ENCODE data around the gene CLEC3B. TPM values are rescaled to one million over a fixed set of nuclear protein-coding genes. Genes with fewer than 3 reads are reported as not detected.
A peak's percentile ranks its signal among the peaks of the same experiment; 100 is the strongest.

The CLEC3B gene
- polyA plus RNA-seq, 3 donors = 14.3 to 202 (median 97.2) TPM

DNA sequence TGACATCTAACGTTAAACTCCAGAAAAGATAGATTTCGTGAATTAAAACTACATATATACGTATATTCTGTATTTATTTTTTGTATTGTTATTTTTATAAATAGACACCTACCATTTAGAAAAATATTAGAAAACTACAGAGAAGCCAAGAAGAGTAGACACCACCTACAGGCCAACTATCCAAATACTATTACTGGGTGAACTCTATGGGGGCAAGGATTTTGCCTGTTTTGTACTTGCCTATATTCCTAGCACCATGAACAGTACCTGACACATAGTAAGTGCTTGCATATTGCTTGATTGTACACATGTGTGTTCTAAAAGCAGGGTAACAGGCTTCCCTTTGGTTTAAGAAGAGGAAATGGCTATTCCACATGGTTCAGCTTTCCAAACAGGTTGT lies 24.4 kb upstream of the CLEC3B start:
- WGBS, 3 donors = 95 to 97% (median 96%) methylated on average over 3 of the region's 3 CpGs
- H3K27ac ChIP-seq (ENCODE audit: low read depth, low read length) = no peak overlapping the region

DNA sequence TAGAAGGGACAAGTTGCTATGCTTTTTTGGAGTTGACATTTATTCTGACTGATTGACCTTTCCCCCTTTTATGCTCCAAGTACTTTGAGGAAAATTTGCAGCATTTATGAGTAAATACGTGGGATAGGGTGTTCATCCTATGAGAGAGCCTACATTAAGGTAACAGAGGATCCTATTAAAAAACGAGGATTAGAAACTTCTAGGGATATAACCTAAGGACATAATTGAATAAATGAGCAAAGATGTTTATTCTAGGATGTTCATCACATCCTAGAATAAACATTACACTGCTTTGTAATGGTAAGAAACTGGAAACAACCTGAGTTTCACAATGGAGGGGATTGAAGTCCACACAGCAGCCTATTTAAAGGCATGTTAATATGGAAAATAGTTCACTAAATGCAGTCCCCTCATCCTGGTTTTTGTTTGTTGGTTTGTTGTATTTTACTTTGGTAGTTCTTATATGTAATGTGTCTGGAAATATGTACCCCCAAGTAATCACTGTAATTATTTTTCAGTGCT lies 23.9 kb upstream of the CLEC3B start:
- H3K27ac ChIP-seq (ENCODE audit: low read depth, low read length) = no peak overlapping the region

DNA sequence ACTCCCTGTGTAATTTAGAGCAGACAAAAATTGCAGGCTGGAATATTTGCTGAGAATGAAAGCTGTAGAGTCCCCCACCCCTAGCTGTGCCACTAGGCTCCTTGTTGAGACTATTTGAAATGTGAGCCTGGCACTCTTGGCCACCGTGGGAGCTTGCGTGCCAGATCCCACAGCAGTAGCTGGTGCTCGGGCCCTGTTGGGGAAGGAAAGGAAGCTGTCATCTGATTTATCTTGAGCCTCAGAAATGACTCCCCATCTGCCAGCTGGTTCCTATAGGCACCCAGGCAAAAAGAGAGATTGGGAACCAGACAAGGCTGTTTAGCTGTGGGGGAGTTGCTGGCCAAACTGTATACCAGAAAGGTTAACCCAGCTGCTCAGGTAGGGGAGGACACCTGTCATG lies 23.4 kb upstream of the CLEC3B start:
- 68 to 88% (median 76%) methylated on average over 3 of the region's 3 CpGs for WGBS, 3 donors
- H3K27ac ChIP-seq (ENCODE audit: low read depth, low read length) = no peak overlapping the region

More for the DNA sequence above, 23.9 kb upstream of the CLEC3B start:
- WGBS, 3 donors = 72 to 79% (median 76%) methylated on average over 2 of the region's 2 CpGs

DNA sequence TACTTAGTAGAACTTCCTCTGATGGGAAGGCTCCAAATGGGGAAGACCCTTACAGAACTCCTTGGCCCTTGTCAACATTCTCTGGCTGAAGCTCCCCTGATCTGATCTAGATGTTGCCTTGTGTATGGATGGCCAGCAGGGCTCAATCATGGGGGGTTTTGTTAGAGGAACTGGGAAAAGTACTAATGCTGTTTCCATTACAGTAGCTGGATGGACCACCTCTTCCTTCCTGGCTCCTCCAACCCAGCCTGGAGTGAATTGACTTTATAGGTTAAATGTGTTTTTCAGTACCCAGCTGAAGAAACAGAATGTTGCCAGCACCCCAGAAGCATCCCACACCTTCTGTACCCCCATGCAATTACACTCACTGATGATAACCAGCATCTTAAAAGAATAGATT lies 22.7 kb upstream of the CLEC3B start:
- H3K27ac ChIP-seq (ENCODE audit: low read depth, low read length) = no peak overlapping the region

DNA sequence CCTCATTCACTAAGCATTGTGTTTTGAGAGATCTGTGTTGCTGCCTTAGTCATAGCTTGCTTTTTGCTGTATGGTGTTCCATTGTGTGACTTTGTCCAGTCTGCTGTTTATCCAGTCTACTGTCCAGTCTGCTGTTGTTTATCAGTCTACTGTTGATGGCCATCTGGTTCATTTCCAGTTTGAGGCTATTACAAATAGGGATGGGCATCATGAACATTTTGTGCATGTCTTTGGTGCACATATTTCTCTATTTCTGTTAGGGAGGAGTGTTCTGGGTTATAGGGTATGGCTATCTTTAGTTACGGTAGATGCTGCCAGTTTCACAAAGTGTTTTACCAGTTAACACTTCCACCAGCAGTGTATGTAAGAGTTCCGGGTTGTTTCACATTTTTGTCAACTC lies 22.2 kb upstream of the CLEC3B start:
- H3K27ac ChIP-seq (ENCODE audit: low read depth, low read length) = no peak overlapping the region
- WGBS, 3 donors = 76 to 84% (median 82%) methylated on average over 2 of the region's 2 CpGs

DNA sequence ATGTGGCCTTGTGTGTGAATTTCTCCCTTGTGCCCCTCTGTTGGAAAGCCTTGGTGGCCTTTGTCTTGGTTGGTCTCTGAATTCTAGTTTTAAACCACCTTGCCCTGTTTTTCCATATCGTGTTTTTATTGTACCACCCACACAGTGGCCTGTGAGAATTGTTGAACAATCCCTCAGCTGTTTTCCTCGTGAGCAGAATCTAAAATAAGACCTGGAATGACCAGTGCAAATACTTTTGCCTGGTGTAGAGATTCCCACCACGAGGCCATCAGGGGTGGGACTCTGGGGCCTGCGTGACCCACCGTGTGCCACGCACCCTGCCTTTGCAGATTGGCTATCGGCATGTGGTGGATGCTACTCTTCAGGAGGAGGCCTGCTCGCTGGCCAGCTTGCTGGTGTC lies 19.0 kb upstream of the CLEC3B start:
- 90 to 95% (median 91%) methylated on average over 8 of the region's 8 CpGs for WGBS, 3 donors
- H3K27ac ChIP-seq (ENCODE audit: low read depth, low read length) = no peak overlapping the region

DNA sequence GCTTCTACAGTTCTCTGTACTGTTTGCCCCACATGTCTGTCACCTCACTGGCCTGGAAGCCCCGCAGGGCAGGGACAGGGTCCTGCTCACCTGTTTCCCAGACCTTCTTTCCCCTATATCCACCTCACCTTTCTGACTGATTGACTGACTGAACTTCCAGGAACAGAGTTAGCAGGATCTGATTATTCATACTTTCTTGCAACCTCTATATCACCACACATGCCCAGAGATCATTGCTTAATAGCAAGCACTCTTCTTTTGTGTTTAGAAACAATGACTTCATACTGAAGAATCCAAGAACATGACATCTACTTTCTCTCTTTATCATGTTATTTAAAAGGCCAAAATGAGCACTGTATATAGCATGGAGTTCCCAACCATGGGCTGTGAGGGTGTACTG lies 18.0 kb upstream of the CLEC3B start:
- 97 to 100% (median 100%) methylated on average over 1 of the region's 1 CpG for WGBS, 3 donors

DNA sequence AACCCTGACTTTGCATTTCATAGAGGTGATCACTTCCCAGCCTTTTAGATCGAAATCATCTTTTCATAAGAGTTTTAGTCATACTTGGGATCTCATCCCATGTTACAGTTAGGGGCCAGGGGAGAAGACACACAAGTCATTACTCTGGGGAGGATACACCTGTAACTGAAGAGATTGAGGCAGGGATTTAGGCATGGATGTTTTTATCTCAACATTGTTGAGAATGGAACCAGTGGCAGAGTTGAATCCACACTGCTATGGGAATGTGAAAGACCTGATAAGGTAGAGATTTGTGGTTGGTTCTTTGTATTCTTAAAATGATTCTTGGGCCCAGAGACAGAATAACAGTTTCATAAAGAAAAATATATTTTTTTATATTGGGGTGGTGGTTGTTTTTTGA lies 16.2 kb upstream of the CLEC3B start:
- no peak overlapping the region for H3K27ac ChIP-seq (ENCODE audit: low read depth, low read length)
- WGBS, 3 donors = 90 to 100% (median 92%) methylated on average over 1 of the region's 1 CpG

More for the DNA sequence above, 18.0 kb upstream of the CLEC3B start:
- H3K27ac ChIP-seq (ENCODE audit: low read depth, low read length) = no peak overlapping the region

DNA sequence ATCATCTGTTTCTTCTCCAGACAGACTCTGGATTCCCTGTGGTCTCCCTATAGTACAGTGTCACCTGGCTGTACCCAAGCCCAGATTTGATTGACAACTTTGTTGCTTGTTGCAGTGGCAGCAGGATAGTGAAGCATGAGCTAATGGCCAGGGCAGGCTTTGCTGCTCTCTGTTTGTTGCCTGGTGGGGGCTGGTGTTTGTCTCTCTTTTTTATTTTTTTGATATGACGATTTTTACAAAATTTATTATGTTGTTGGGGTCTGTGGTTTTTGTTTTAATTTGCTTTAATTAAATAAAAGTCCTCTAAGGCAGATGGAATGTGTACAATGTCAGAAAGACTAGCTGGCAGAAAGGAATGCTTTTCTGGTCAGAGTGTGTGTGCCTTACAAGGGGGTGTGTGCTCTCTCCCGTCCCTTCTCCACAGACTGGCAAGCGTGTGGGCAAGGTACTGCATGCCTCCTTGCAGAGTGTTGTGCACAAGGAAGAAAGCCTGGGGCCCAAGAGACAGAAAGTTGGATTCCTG lies 15.2 kb upstream of the CLEC3B start:
- WGBS, 3 donors = 64 to 73% (median 67%) methylated on average over 3 of the region's 3 CpGs
- H3K27ac ChIP-seq (ENCODE audit: low read depth, low read length) = no peak overlapping the region

DNA sequence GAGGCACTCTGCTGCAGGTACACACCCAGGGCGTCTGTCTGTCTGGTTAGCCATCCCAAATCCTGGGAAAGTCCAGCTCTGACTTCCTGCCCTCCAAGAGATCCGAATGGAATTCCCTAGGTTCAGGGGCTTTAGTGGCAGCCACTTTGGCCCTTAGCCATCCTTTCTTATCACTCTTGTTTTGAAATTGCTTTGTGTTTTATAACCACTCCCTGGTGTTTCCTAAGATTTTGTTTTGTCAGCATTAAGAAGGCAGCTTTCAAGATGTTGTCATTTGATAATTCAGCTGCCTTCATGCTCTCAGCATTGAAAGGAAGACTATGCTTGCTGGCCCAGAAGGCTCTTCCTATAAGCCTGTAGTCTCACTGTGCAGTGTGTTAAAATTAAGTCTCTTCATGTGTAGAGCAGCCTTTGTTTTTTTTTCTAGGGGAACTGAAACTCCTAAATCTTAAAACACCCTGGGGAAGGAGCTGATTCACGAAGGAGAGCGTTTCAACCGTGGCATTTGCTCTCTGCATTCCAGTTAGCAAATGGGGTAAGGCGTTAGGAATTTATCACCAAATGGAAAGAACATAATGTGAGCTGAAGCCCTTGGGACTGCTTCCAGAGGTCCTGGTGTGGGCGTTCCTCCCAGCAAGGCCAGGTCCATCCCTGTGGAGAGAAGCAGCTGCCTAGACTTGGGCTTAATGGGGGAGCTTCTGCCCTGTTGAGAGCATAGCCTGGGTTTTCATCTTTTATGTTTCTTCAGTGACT lies 14.2 kb upstream of the CLEC3B start:
- 15 to 70% (median 18%) methylated on average over 7 of the region's 7 CpGs for WGBS, 3 donors

DNA sequence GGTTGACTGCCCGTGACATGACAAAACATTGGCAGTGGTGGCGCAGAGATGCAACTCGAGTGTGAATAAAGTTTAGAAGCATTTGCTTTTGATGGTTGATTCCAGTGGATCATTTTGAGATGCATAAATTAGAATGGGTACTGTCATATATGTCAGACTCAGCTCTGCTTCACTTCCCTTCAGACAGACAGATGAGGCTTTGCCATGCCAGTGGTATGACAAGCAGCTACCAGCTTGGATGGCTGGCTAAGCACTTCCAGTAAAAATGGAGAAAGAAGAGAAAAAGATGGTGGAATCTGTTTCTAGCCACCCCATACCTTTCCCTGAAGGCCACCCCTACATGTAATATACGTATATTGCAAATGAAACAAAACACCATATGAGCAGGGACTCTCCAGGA lies 13.5 kb upstream of the CLEC3B start:
- 82 to 96% (median 88%) methylated on average over 4 of the region's 4 CpGs for WGBS, 3 donors
- H3K27ac ChIP-seq (ENCODE audit: low read depth, low read length) = peak overlapping the region; percentile 5

More for the DNA sequence above, 14.2 kb upstream of the CLEC3B start:
- H3K27ac ChIP-seq (ENCODE audit: low read depth, low read length) = no peak overlapping the region

DNA sequence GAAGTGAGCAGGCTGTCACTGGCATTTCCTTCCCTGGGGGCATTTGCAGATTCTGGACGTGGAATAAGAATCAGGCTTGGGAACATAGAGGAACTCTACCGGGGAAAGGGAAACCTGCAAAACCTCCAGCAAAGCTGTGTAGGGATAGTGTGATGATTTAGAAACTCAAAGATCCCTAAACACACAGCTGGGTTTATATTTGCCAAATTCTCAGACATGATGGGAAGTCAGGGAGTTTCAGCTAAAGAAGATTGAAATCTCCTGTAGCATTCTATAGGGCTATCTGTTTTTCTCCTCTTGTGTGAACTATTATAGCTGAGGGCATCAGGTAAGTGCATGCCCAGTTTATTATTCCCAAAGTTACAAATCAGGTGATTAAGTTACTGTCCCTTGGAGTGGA lies 9.2 kb upstream of the CLEC3B start:
- H3K27ac ChIP-seq (ENCODE audit: low read depth, low read length) = no peak overlapping the region
- WGBS, 3 donors = 52 to 81% (median 60%) methylated on average over 2 of the region's 2 CpGs

DNA sequence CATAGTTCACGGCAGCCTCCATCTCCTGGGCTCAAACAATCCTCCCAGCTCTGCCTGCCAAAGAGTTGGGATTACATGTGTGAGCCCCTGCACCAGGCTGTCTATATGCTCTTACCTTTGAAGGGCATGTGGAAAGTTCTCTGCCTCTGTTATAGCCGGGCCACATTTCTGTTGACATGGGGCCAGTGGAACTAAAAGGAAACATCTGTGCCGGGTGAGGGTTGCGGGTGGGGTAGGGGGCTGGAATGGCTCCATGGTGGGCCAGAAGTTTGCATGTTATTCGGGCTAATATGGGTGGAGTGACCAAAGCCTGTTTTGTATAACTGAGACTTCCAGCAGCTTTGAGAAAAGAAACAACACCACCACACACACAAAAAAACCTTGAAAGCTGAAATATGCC lies 8.3 kb upstream of the CLEC3B start:
- 29 to 76% (median 30%) methylated on average over 5 of the region's 5 CpGs for WGBS, 3 donors
- H3K27ac ChIP-seq (ENCODE audit: low read depth, low read length) = no peak overlapping the region

DNA sequence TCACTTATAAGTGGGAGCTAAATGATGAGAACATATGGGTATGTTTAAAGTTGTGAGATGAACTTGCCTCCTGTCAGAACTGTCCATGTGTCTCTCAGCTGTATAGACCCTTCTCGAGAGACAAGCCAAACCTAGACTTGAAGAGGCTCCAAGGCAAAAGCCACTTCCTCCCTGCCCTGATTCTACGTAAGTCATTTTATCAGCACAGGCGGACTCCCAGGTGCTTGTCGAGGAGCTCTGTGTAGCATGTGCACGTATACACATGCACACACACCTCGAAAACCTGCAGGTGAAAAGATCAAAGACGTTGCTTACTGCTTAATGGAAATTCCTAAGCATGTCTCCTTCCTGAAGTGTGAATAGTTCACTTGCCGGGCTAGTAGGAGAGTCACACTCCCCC lies 5.6 kb upstream of the CLEC3B start:
- 68 to 72% (median 72%) methylated on average over 8 of the region's 8 CpGs for WGBS, 3 donors
- H3K27ac ChIP-seq (ENCODE audit: low read depth, low read length) = no peak overlapping the region

DNA sequence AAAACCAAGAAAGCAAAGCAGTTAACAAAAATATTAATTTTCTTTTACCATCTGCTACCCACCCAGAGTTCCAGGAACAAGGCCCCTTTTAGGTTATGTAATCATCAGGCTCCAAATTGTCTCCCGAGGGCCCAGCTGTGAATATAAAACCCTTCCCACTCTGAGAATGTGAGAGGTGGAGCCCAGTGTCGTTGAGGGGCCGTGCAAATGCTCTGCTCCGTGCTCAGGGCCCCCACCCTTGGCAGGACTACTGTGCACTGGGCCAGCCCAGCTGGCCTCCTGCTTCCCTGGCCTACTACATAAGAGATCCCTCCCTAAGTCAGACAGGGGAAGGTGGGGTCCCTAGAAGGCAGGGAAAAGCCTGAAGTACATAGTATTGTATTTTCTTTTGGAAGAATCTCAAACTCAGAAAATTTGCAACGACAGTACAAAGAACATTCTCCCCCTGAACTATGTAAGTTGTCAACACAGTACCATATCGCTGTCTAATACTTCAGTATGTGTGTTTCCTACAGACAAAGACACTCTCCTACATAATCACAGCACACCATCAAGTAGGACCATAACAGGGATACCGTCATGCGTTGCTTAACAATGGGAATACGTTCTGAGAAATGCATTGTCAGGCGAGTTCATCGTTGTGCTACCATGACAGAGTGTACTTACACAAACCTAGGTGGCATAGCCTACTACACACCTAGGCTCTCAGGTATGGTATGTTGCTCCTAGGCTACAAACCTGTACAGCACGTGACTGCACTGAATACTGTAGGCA lies 4.4 kb upstream of the CLEC3B start:
- WGBS, 3 donors = 53 to 64% (median 63%) methylated on average over 12 of the region's 12 CpGs
- no peak overlapping the region for H3K27ac ChIP-seq (ENCODE audit: low read depth, low read length)

DNA sequence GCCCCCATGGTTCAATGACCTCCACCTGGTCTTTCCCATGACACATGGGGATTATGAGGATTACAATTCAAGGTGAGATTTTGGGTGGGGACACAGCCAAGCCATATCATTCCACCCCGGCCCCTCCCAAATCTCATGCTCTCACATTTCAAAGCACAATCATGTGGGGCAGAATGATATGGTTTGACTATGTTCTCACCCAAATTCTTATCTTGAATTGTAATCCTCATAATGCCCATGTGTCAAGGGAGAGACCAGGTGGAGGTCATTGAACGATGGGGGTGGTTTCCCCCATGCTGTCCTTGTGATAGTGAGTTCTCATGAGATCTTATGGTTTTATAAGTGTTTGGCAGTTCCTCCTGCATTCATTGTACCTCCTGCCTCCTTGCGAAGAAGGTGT lies 2.4 kb upstream of the CLEC3B start:
- H3K27ac ChIP-seq (ENCODE audit: low read depth, low read length) = no peak overlapping the region
- WGBS, 3 donors = 57 to 75% (median 73%) methylated on average over 3 of the region's 3 CpGs

DNA sequence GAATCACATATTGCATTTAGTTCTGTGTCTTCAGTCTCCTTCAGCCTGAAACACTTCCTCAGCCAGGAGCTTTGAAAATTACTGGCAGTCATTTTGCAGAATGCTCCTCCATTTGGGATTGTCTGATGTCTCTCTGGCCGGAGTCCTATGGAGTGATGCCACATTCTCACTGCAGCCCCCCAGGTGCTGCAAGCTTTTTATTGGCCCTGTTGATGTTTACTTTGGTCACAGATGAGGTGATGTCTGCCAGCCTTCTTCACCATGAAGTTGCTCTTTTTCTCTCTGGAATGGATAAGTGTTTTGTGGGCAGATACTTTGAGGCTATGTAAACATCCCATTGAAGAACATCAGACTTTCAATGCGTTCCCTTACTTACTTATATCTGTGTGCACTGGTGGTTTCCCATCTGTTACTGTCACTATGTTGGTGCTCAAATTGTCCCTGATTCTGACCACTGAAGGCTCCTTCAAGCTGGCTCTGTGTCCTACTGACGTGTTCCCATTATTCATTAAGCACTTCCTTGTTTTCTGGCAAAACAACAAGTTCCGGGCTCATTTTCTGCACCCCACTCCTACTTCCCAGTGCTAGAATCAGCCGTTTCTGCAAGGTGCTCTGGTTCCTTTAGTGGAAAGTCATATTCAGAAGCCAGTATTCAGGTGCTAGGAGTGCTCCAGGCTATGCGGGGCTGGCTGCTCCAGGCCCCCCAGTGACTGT lies 1.4 kb upstream of the CLEC3B start:
- WGBS, 3 donors = 42 to 51% (median 43%) methylated on average over 6 of the region's 6 CpGs

DNA sequence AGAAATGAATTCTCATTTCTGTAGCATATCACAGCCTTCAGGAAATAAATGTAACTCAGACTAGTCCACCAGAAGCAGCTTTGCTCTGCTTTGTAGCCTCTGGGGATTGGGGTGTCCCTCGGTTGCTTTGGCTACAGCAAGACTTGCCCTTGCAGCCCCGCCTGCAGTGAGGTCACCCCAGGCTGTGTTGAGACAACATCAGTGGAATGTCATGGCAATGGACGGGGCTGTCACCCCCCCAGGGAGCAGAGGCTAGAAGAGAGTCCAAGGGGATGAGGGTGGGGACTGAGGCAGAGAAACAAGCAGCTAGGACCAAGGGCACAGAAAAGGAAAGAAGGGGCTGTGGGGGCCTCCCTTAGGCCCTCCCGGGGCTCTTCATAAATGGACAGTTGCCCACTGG lies 854 bp downstream of the CLEC3B start:
- no peak overlapping the region for H3K27ac ChIP-seq (ENCODE audit: low read depth, low read length)
- 36 to 41% (median 41%) methylated on average over 4 of the region's 4 CpGs for WGBS, 3 donors

More for the DNA sequence above, 1.4 kb upstream of the CLEC3B start:
- H3K27ac ChIP-seq (ENCODE audit: low read depth, low read length) = no peak overlapping the region

DNA sequence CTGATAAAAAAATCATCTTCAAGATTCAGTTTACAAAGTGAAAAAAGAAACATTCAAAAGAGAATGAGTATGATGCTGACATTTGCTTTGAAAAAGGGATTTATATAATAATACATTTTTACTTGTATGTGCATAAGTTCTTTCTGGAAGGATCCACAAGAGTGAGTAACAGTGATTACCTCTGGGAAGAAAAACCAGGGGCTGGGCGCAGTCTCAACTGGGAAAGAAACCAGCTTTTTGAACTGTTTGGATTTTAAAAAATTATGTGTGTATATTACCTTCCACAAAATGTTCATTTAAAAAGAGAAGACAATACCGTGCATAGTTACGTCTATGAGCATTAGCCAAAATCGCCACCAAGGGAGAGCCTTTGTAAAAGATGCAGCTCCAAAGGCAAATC lies 1.3 kb downstream of the CLEC3B start:
- 64 to 85% (median 71%) methylated on average over 4 of the region's 4 CpGs for WGBS, 3 donors
- H3K27ac ChIP-seq (ENCODE audit: low read depth, low read length) = no peak overlapping the region

All from adipose tissue (tissue), 3 donors.